Measurements from ENCODE around the gene HUS1.
"Not testable (repeated sequence)": the region's sequence is repeated elsewhere in the genome, so short reads cannot be mapped to it uniquely, and the experiment has no call there.

The HUS1 gene

DNA sequence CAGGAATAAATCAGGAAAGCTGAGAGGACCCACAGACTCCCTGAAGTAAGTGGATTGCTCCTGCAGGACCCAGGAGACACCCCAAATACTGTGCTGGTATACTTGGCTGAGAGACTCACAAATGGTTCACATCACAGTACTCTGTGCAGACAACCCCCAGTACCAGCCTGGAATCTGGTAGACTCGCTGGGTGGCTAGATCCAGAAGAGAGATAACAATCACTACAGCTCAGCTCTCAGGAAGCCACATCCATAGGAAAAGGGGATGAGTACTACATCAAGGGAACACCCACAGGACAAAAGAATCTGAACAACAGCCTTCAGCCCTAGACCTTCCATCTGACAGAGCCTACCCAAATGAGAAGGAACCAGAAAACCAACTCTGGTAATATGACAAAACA is 62.9 kb downstream of the HUS1 start:
- DNase-seq, result not testable (repeated sequence)

DNA sequence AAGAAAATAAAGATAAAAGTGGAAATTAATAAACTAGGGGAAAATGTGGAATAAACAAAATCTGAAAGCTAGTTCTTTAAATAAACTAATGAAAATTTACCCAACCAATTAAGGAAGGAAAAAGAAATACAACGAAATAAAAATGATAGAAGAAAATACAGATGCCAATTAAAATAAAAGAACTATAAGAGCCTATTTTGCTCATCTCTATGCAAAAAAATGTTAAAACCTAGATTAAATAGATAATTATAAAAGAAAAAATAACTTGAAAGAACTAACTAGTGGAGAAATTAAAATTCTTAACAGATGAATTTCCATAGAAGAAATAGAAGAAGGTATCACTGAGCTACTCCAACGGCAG is 63.8 kb downstream of the HUS1 start:
- no peak for DNase-seq

DNA sequence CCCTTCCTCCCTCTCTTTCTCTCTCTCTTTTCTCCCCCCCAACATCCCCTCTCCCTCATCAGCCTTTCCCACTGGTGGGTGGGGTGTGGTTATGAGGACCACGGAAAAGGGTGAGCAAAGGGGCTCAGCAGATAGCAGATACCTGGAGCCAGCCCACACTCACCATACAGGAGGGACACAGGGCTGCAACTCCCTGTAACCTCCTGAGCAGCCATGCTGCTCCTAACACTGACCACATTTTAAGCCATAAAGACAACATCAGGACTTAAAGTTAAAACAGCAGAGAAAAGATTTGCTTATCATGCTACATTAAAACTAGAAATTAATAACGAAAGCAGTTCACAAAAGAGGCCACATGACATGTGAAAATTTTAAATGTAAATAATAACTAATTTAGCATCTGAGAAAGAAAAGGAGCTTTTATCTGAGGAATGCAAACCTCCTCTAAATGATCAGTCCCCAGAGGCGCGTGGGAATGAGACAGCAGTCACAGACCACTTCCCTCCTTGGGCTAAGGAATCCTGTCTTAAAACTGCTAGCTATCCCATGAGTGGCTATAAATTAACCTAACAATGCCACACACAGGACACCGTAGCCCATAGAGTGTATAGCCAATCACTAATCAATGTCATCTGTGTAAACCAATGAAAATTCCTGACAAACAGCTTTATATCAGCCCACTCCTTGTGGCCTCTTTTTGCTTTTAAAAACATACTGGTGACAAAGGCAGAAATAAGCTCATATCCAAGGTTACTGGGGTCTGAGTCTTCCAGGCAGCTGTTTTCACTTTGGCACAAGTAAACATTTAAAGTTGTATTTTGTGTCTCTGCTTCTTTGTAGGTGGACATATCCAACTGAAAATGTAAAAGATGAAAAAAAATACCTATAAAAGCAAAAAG is 64.4 kb downstream of the HUS1 start:
- no peak for DNase-seq

All from NCI-H1105 (cell line).